Neural progenitor cell (in vitro differentiated cells): ENCODE measurements around the gene NDUFB10. TPM values are rescaled to one million over a fixed set of nuclear protein-coding genes. Genes with fewer than 3 reads are reported as not detected.
A peak's percentile ranks its signal among the peaks of the same experiment; 100 is the strongest.

Experiments used
- DNase-seq: peaks from one replicate; pipeline ENCODE4 v3.0.0-alpha.2; 2016; ENCODE audit warnings: low spot score
- H2AFZ ChIP-seq: fragments of 200-600 bp; sonication (generic); replicated peaks from 2 replicates; pipeline ENCODE4 v1.6.1; 2016; ENCODE audit warnings: antibody characterized with exemption
- H3F3A ChIP-seq: fragments of 200-600 bp; sonication (generic); 2 replicates; pipeline ENCODE4 v1.6.1; 2016; ENCODE audit warnings: antibody characterized with exemption, low read depth
- H3K27ac ChIP-seq: fragments of 200-600 bp; sonication (generic); 2 replicates; pipeline ENCODE4 v1.5.1; 2016; ENCODE audit warnings: mild to moderate bottlenecking
- H3K27me3 ChIP-seq: fragments of 200-600 bp; sonication (generic); 2 replicates; pipeline ENCODE4 v1.6.1; 2016; ENCODE audit warnings: mild to moderate bottlenecking, moderate library complexity
- H3K36me3 ChIP-seq: fragments of 200-600 bp; sonication (generic); 2 replicates; pipeline ENCODE4 v1.5.1; 2016
- H3K4me1 ChIP-seq: fragments of 200-600 bp; sonication (generic); 2 replicates; pipeline ENCODE4 v1.6.1; 2016; ENCODE audit warnings: mixed run types
- H3K4me2 ChIP-seq: fragments of 200-600 bp; sonication (generic); 2 replicates; pipeline ENCODE4 v1.6.1; 2016
- H3K4me3 ChIP-seq: fragments of 200-600 bp; sonication (generic); 2 replicates; pipeline ENCODE4 v1.5.1; 2016
- H3K79me2 ChIP-seq: fragments of 200-600 bp; sonication (generic); 2 replicates; pipeline ENCODE4 v1.6.1; 2016; ENCODE audit warnings: low read depth
- H3K9ac ChIP-seq: fragments of 200-600 bp; sonication (generic); 2 replicates; pipeline ENCODE4 v1.6.1; 2016
- H3K9me3 ChIP-seq: fragments of 200-600 bp; sonication (generic); 2 replicates; pipeline ENCODE4 v1.5.1; 2016; ENCODE audit warnings: low read depth
- H4K20me1 ChIP-seq: fragments of 200-600 bp; sonication (generic); 2 replicates; pipeline ENCODE4 v1.6.1; 2016; ENCODE audit warnings: low read depth
- H3K27ac Mint-ChIP-seq: 3 replicates; pipeline ENCODE4 v1.8.0; 2021; ENCODE audit warnings: mixed read lengths
- H3K27me3 Mint-ChIP-seq: 2 replicates; pipeline ENCODE4 v1.8.0; 2022; ENCODE audit warnings: low read depth, mild to moderate bottlenecking, inconsistent platforms, moderate library complexity, mixed read lengths; ENCODE audit not compliant: insufficient read depth
- H3K36me3 Mint-ChIP-seq: 3 replicates; pipeline ENCODE4 v1.8.0; 2021; ENCODE audit warnings: mixed read lengths
- H3K4me1 Mint-ChIP-seq: 3 replicates; pipeline ENCODE4 v1.8.0; 2021; ENCODE audit warnings: mixed read lengths
- H3K4me3 Mint-ChIP-seq: 3 replicates; pipeline ENCODE4 v1.8.0; 2021; ENCODE audit warnings: mild to moderate bottlenecking, moderate library complexity, mixed read lengths
- H3K9me3 Mint-ChIP-seq: 3 replicates; pipeline ENCODE4 v1.8.0; 2020; ENCODE audit warnings: mixed read lengths
- CTCF ChIP-seq: fragments of 200-600 bp; sonication (generic); IDR thresholded peaks from 2 replicates; pipeline ENCODE4 v1.5.1; 2017; ENCODE audit warnings: antibody characterized with exemption, mild to moderate bottlenecking
- EZH2 ChIP-seq: fragments of 200-600 bp; sonication (generic); IDR thresholded peaks from 2 replicates; pipeline ENCODE4 v1.6.1; 2017; ENCODE audit warnings: antibody characterized with exemption, mild to moderate bottlenecking, moderate library complexity
- EZH2phosphoT487 ChIP-seq: fragments of 200-600 bp; sonication (generic); IDR thresholded peaks from 2 replicates; pipeline ENCODE4 v1.6.1; 2017; ENCODE audit warnings: antibody characterized with exemption
- total RNA-seq: library from RNA; depleted of rRNA; stranded (reverse); fragments of >200 nt; gene quantifications from 2 replicates; pipeline ENCODE4 v1.2.3, GENCODE V29; 2015; ENCODE audit warnings: low replicate concordance

NDUFB10 gene
- total RNA-seq, 1 donor from 2014 or later, result 155 TPM

GRCh38 chr16:1998360-1998835, 39.1 kb downstream of the NDUFB10 start:
- Histone ChIP-seq H3K79me2 (peaks cover 4% of the 10 kb centered on the region), H3K27ac (no peak overlapping the region), H3K36me3 (no peaks in the 10 kb centered on the region), H2AFZ (no peak overlapping the region), H3K4me1 (no peaks in the 10 kb centered on the region), H3F3A (peaks cover 17% of the 10 kb centered on the region), H3K9me3 (no peaks in the 10 kb centered on the region), H3K27me3 (peaks cover 2% of the 10 kb centered on the region), H3K4me3 (no peak overlapping the region), H3K9ac (no peak overlapping the region), H3K4me2 (no peak overlapping the region), H4K20me1 (peaks cover 9% of the 10 kb centered on the region)
- Mint-ChIP-seq H3K27ac (no peak overlapping the region), H3K4me1 (no peaks in the 10 kb centered on the region), H3K9me3 (no peaks in the 10 kb centered on the region), H3K27me3 (peaks cover 2% of the 10 kb centered on the region), H3K4me3 (peak overlapping the region; percentile 64), H3K36me3 (peaks cover 9% of the 10 kb centered on the region)
- TF ChIP-seq CTCF (no peak), EZH2phosphoT487 (no peak), EZH2 (no peak)
- DNase-seq, result no peak

- Histone ChIP-seq H3K79me2 (peaks cover 8% of the 10 kb centered on the region), H3K4me2 (no peak overlapping the region), H3K4me3 (no peak overlapping the region), H3K4me1 (peaks cover 1% of the 10 kb centered on the region), H3K27ac (no peak overlapping the region), H3F3A (peaks cover 11% of the 10 kb centered on the region), H2AFZ (no peak overlapping the region), H3K36me3 (no peaks in the 10 kb centered on the region), H3K27me3 (no peaks in the 10 kb centered on the region), H3K9ac (no peak overlapping the region), H3K9me3 (no peaks in the 10 kb centered on the region), H4K20me1 (peaks cover 15% of the 10 kb centered on the region)
- no peak overlapping the region for H3K4me3 Mint-ChIP-seq
- TF ChIP-seq EZH2phosphoT487 (no peak), EZH2 (no peak)
- H3K27me3 Mint-ChIP-seq, result no peaks in the 10 kb centered on the region
- H3K27ac Mint-ChIP-seq, result no peak overlapping the region
- peaks cover 9% of the 10 kb centered on the region for H3K36me3 Mint-ChIP-seq
- DNase-seq, result no peak
- H3K4me1 Mint-ChIP-seq, result peaks cover 2% of the 10 kb centered on the region
- H3K9me3 Mint-ChIP-seq, result no peaks in the 10 kb centered on the region
Observed at GRCh38 chr16:1998852-1999801, 39.8 kb downstream of the NDUFB10 start.

- H2AFZ ChIP-seq, result no peak overlapping the region
- no peaks in the 10 kb centered on the region for H3K36me3 ChIP-seq
- no peaks in the 10 kb centered on the region for H3K27me3 ChIP-seq
- H3F3A ChIP-seq, result peaks cover 20% of the 10 kb centered on the region
- H3K27ac Mint-ChIP-seq, result no peak overlapping the region
- no peak overlapping the region for H3K4me3 Mint-ChIP-seq
- no peaks in the 10 kb centered on the region for H3K9me3 Mint-ChIP-seq
- H3K36me3 Mint-ChIP-seq, result peaks cover 9% of the 10 kb centered on the region
- H4K20me1 ChIP-seq, result peaks cover 24% of the 10 kb centered on the region
- H3K9me3 ChIP-seq, result no peaks in the 10 kb centered on the region
- H3K27ac ChIP-seq, result no peak overlapping the region
- no peak overlapping the region for H3K4me3 ChIP-seq
- DNase-seq, result no peak
- no peaks in the 10 kb centered on the region for H3K27me3 Mint-ChIP-seq
- peaks cover 9% of the 10 kb centered on the region for H3K79me2 ChIP-seq
- H3K9ac ChIP-seq, result no peak overlapping the region
- TF ChIP-seq EZH2 (no peak), EZH2phosphoT487 (no peak), CTCF (no peak)
- peaks cover 6% of the 10 kb centered on the region for H3K4me1 ChIP-seq
- no peak overlapping the region for H3K4me2 ChIP-seq
- H3K4me1 Mint-ChIP-seq, result peaks cover 10% of the 10 kb centered on the region
Observed at GRCh38 chr16:1999866-2000514, 40.7 kb downstream of the NDUFB10 start.
